Smooth muscle cell (in vitro differentiated cells): ENCODE results near the gene IQCH. TPM values are rescaled to one million over a fixed set of nuclear protein-coding genes. Genes with fewer than 3 reads are reported as not detected.

ENCODE experiments used
- DNase-seq: peaks from one replicate; lab custom pipeline; 2025; ENCODE audit not compliant: unreplicated experiment; lab: John Stamatoyannopoulos, UW
- H2AFZ ChIP-seq: fragments of 200-600 bp; sonication (generic); 2 replicates; pipeline ENCODE4 v1.6.0; 2016; ENCODE audit warnings: antibody characterized with exemption, low read depth, mild to moderate bottlenecking
- H3F3A ChIP-seq: fragments of 200-600 bp; sonication (generic); 2 replicates; pipeline ENCODE4 v1.6.0; 2017; ENCODE audit warnings: antibody characterized with exemption, low read depth
- H3K27ac ChIP-seq: fragments of 200-600 bp; sonication (generic); 2 replicates; pipeline ENCODE4 v1.5.1; 2016; ENCODE audit warnings: low read depth, mild to moderate bottlenecking
- H3K27me3 ChIP-seq: fragments of 200-600 bp; sonication (generic); 2 replicates; pipeline ENCODE4 v1.6.1; 2016; ENCODE audit warnings: low read depth, mild to moderate bottlenecking
- H3K36me3 ChIP-seq: fragments of 200-600 bp; sonication (generic); 2 replicates; pipeline ENCODE4 v1.5.1; 2016; ENCODE audit warnings: low read depth
- H3K4me1 ChIP-seq: fragments of 200-600 bp; sonication (generic); 2 replicates; pipeline ENCODE4 v1.5.1; 2016; ENCODE audit warnings: low read depth
- H3K4me2 ChIP-seq: fragments of 200-600 bp; sonication (generic); 2 replicates; pipeline ENCODE4 v1.6.0; 2016; ENCODE audit warnings: mild to moderate bottlenecking
- H3K4me3 ChIP-seq: fragments of 200-600 bp; sonication (generic); 2 replicates; pipeline ENCODE4 v1.5.1; 2016; ENCODE audit warnings: mild to moderate bottlenecking
- H3K79me2 ChIP-seq: fragments of 200-600 bp; sonication (generic); 2 replicates; pipeline ENCODE4 v1.6.0; 2016; ENCODE audit warnings: low read depth, mild to moderate bottlenecking
- H3K9ac ChIP-seq: fragments of 200-600 bp; sonication (generic); 2 replicates; pipeline ENCODE4 v1.6.0; 2016; ENCODE audit warnings: low read depth
- H3K9me3 ChIP-seq: fragments of 200-600 bp; sonication (generic); replicated peaks from 2 replicates; pipeline ENCODE4 v1.5.1; 2016; ENCODE audit warnings: low read depth
- H4K20me1 ChIP-seq: fragments of 200-600 bp; sonication (generic); 2 replicates; pipeline ENCODE4 v1.6.0; 2016; ENCODE audit warnings: low read depth
- WGBS: methylation state at CpG from one replicate; pipeline ENCODE4 v1.1.7; 2016; ENCODE audit warnings: low lambda C conversion rate; 5-methylcytosine and 5-hydroxymethylcytosine counted together
- polyA plus RNA-seq: library from polyadenylated mRNA; unstranded; fragments of >200 nt; fragmentation: Nextera tagmentation; extraction: Ambion mirVana; gene quantifications from 2 replicates; pipeline ENCODE4 v1.2.1, GENCODE V29; 2016
- total RNA-seq: library from RNA; depleted of rRNA; stranded (reverse); fragments of >200 nt; gene quantifications from 2 replicates; pipeline ENCODE4 v1.2.3, GENCODE V29; 2014
- TF ChIP-seq, protein P1 (sequence below): fragments of 200-600 bp; sonication (generic); IDR thresholded peaks from 2 replicates; pipeline ENCODE4 v1.5.1; 2017; ENCODE audit warnings: borderline replicate concordance, mild to moderate bottlenecking, antibody characterized with exemption; ENCODE audit not compliant: insufficient read depth, poor library complexity, severe bottlenecking

The IQCH gene
- total and polyA plus RNA-seq, 2 experiments from 2014 or later: 0.86 to 2.9 TPM

DNA sequence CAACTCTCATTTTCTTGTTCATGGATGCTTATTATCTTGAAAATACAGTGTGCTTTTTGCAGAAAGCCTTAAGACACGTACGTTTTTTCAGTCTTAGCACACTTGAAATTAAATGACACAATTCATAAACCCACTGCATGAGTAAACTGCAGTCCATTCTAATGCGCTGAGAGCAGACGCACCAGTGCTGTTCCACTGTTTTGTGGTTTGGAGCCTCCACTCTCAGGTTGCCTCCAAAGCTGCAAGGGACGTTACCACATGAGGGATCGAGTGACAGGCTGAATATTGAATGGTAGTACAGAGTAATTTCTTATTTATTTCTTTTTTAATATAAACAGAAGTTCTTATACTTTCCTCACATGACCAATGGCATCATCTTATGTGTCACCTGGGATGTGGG lies 12.3 kb downstream of the IQCH start:
- H3K4me1 ChIP-seq: no peaks in the 10 kb centered on the region
- H3K9ac ChIP-seq: no peak overlapping the region
- no peaks in the 10 kb centered on the region for H3K79me2 ChIP-seq
- H4K20me1 ChIP-seq: no peaks in the 10 kb centered on the region
- no peaks in the 10 kb centered on the region for H3F3A ChIP-seq
- DNase-seq: no peak
- H3K4me2 ChIP-seq: no peak overlapping the region
- H3K36me3 ChIP-seq: no peaks in the 10 kb centered on the region
- no peak overlapping the region for H3K27ac ChIP-seq
- TF ChIP-seq, protein P1, sequence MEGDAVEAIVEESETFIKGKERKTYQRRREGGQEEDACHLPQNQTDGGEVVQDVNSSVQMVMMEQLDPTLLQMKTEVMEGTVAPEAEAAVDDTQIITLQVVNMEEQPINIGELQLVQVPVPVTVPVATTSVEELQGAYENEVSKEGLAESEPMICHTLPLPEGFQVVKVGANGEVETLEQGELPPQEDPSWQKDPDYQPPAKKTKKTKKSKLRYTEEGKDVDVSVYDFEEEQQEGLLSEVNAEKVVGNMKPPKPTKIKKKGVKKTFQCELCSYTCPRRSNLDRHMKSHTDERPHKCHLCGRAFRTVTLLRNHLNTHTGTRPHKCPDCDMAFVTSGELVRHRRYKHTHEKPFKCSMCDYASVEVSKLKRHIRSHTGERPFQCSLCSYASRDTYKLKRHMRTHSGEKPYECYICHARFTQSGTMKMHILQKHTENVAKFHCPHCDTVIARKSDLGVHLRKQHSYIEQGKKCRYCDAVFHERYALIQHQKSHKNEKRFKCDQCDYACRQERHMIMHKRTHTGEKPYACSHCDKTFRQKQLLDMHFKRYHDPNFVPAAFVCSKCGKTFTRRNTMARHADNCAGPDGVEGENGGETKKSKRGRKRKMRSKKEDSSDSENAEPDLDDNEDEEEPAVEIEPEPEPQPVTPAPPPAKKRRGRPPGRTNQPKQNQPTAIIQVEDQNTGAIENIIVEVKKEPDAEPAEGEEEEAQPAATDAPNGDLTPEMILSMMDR: no peak
- H2AFZ ChIP-seq: no peak overlapping the region
- no peaks in the 10 kb centered on the region for H3K9me3 ChIP-seq
- H3K4me3 ChIP-seq: no peak overlapping the region
- no peaks in the 10 kb centered on the region for H3K27me3 ChIP-seq
- WGBS: 88% methylated on average over 6 of the region's 6 CpGs

DNA sequence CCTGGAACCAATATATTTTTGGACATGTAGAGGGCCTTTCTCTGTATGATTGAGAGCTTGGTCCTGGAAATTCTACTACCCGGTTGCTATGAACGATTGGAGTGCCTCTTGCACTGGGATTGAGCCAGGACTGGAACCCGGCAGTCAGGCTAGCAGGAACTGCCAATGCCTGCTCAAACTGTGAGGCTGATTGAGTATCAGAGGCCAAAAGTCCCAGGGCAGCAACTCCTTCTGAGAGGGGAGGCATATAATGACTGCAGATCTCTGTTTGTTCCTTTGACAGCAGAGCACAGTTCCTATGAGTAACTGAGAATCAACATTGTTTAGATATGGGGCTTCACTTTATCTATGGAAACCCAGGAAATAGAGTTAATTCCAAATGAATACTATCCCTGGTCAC lies 12.9 kb downstream of the IQCH start:
- H4K20me1 ChIP-seq: no peaks in the 10 kb centered on the region
- no peaks in the 10 kb centered on the region for H3K36me3 ChIP-seq
- no peaks in the 10 kb centered on the region for H3K79me2 ChIP-seq
- DNase-seq: no peak
- no peak overlapping the region for H3K9ac ChIP-seq
- H3K27ac ChIP-seq: no peak overlapping the region
- no peaks in the 10 kb centered on the region for H3K4me1 ChIP-seq
- WGBS: 73% methylated on average over 3 of the region's 3 CpGs
- no peak overlapping the region for H3K4me3 ChIP-seq
- TF ChIP-seq, protein P1: no peak
- H3K9me3 ChIP-seq: no peaks in the 10 kb centered on the region
- no peaks in the 10 kb centered on the region for H3K27me3 ChIP-seq
- H3K4me2 ChIP-seq: no peak overlapping the region
- H2AFZ ChIP-seq: no peak overlapping the region
- no peaks in the 10 kb centered on the region for H3F3A ChIP-seq

DNA sequence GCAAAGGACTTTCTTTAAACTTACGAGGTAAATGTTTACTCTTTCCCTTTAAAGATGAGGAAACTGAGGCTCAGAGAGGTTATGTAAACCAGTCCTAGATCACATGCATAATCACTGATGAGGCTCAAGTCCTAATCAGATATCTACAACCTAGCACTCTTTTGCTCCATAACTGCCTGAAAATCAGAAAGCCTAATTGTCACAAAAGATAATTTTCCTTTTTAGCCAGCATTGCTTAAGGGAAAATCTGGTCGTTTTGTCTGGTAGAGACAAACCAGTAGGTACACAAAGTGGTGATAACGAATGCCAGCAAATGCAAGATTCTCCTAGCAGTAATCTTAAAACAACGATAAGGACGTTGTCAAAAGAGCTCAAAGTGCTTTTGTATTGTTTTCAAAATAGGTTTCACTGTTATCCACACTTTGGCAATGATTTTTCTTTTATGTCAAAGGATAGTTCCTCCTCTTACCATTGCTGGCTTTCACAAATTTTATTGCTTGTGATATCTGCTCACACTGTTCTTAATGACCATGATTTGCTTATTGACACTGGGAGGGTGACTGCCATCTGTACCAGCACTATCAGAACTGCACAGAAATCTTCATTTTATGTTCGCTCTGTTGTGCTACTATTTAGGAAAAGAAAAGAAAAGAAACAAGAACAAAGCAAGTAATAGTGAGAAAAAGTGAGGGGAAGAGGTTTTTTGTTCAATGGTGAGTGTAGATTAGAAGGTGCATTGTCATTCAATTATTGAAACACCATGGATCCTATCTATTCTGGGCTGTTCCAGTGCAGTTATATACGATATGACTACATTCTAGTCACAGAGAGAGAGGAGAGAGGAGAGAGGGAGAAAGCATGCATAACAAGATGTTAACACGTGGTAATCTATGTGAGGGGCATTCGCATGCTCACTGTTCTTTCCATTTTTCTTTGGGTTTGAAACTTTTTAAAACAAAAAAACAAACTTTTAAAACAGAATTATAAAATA lies 13.7 kb downstream of the IQCH start:
- H2AFZ ChIP-seq: no peak overlapping the region
- no peaks in the 10 kb centered on the region for H3K27me3 ChIP-seq
- H3K36me3 ChIP-seq: no peaks in the 10 kb centered on the region
- TF ChIP-seq, protein P1: no peak
- no peak overlapping the region for H3K4me2 ChIP-seq
- H3K9ac ChIP-seq: no peak overlapping the region
- no peaks in the 10 kb centered on the region for H3K9me3 ChIP-seq
- H3F3A ChIP-seq: no peaks in the 10 kb centered on the region
- H3K27ac ChIP-seq: no peak overlapping the region
- 64% methylated on average over 9 of the region's 9 CpGs for WGBS
- no peaks in the 10 kb centered on the region for H3K4me1 ChIP-seq
- H3K79me2 ChIP-seq: no peaks in the 10 kb centered on the region
- DNase-seq: no peak
- no peaks in the 10 kb centered on the region for H4K20me1 ChIP-seq
- no peak overlapping the region for H3K4me3 ChIP-seq
